Endothelial cell of umbilical vein (primary cell): ENCODE measurements around the gene GALNT11. TPM values are rescaled to one million over a fixed set of nuclear protein-coding genes. Genes with fewer than 3 reads are reported as not detected.

Source experiments
- BruUV-seq: library from RNA; stranded (reverse); fragments of 400-500 nt; replicated peaks from 2 replicates; lab custom pipeline; 2021; lab: Mats Ljungman, UMichigan
- CTCF ChIA-PET: fragments of 300-600, 350-600 bp; sonication (Branson Sonifier 250); formaldehyde crosslinking; loops from one replicate; lab custom pipeline; 2021; ENCODE audit warnings: antibody characterized with exemption, inconsistent platforms; lab: Charles Lee
- POLR2A ChIA-PET: fragments of 300-600, 350-600 bp; sonication (Branson Sonifier 250); formaldehyde crosslinking; loops from one replicate; lab custom pipeline; 2021; ENCODE audit warnings: antibody characterized with exemption, inconsistent platforms; lab: Charles Lee
- DNase-seq: peaks from one replicate; pipeline ENCODE4 v3.0.0-alpha.2; 2011; ENCODE audit warnings: low read depth, low spot score
- FAIRE-seq: peaks from 2 replicates; lab custom pipeline; 2011; peaks lifted over from hg19 to GRCh38; lab: Jason Lieb, UNC
- H2AFZ ChIP-seq: 2 replicates; pipeline ENCODE4 v1.6.0; 2012; ENCODE audit warnings: low read depth, low read length, control low read depth, inconsistent platforms
- H3K27ac ChIP-seq: 2 replicates; pipeline ENCODE4 v1.5.1; 2011; ENCODE audit warnings: low read depth, mild to moderate bottlenecking, control low read depth, low read length, moderate library complexity; ENCODE audit not compliant: insufficient read depth
- H3K27me3 ChIP-seq, 2 experiments: 2 replicates each; pipeline versions ENCODE4 v1.6.0 to v1.6.1; 2011; ENCODE audit warnings: low read length in 2 of 2, mixed read lengths in 1 of 2; ENCODE audit not compliant: control insufficient read depth in 2 of 2, insufficient read depth in 2 of 2
- H3K36me3 ChIP-seq, 2 experiments: 2 replicates in 1 of 2; 3 replicates in 1 of 2; pipeline ENCODE4 v1.5.1; 2011; ENCODE audit warnings: low read length in 2 of 2, mild to moderate bottlenecking in 1 of 2, moderate library complexity in 1 of 2; ENCODE audit not compliant: control insufficient read depth in 2 of 2, insufficient read depth in 2 of 2; ENCODE audit errors: extremely low read depth in 1 of 2
- H3K4me1 ChIP-seq: 3 replicates; pipeline ENCODE4 v1.5.1; 2011; ENCODE audit warnings: mild to moderate bottlenecking, low read length; ENCODE audit not compliant: control insufficient read depth, insufficient read depth; ENCODE audit errors: extremely low read depth
- H3K4me2 ChIP-seq: 2 replicates; pipeline ENCODE4 v1.6.1; 2011; ENCODE audit warnings: low read length, control low read depth, mixed read lengths; ENCODE audit not compliant: insufficient read depth
- H3K4me3 ChIP-seq, 3 experiments: fragments of 200-600 bp in 1 of 3; sonication (generic), shearing (Covaris generic) in 1 of 3; replicated peaks in 1 of 3; 2 replicates each; pipeline ENCODE4 v1.5.1; 2011 to 2016; ENCODE audit warnings: control low read depth in 3 of 3, low read length in 3 of 3, mild to moderate bottlenecking in 2 of 3, inconsistent platforms in 1 of 3, low read depth in 1 of 3, moderate library complexity in 1 of 3; ENCODE audit not compliant: insufficient read depth in 1 of 3
- H3K79me2 ChIP-seq: 2 replicates; pipeline ENCODE4 v1.6.0; 2012; ENCODE audit warnings: low read length, inconsistent platforms; ENCODE audit not compliant: control insufficient read depth, insufficient read depth
- H3K9ac ChIP-seq: replicated peaks from 2 replicates; pipeline ENCODE3; 2011; ENCODE audit warnings: low read length, control low read depth; ENCODE audit not compliant: insufficient read depth; ENCODE audit errors: extremely low read depth
- H3K9me1 ChIP-seq: replicated peaks from 3 replicates; pipeline ENCODE4 v1.6.0; 2011; ENCODE audit warnings: mild to moderate bottlenecking, low read length; ENCODE audit not compliant: control insufficient read depth, insufficient read depth; ENCODE audit errors: extremely low read depth
- H3K9me3 ChIP-seq: replicated peaks from 2 replicates; pipeline ENCODE4 v1.5.1; 2012; ENCODE audit warnings: low read length, inconsistent platforms; ENCODE audit not compliant: control insufficient read depth, insufficient read depth
- H4K20me1 ChIP-seq: replicated peaks from 2 replicates; pipeline ENCODE3; 2011; ENCODE audit warnings: mild to moderate bottlenecking, low read length; ENCODE audit not compliant: control insufficient read depth, insufficient read depth; ENCODE audit errors: extremely low read depth
- CTCF ChIP-seq, 2 donors: IDR thresholded peaks; 1 replicate in 1 of 2; 2 replicates in 1 of 2; pipeline ENCODE4 v1.5.1; 2011; ENCODE audit warnings: low read length in 2 of 2, mild to moderate bottlenecking in 2 of 2, moderate library complexity in 2 of 2, control low read depth in 1 of 2, inconsistent platforms in 1 of 2, low read depth in 1 of 2; ENCODE audit not compliant: insufficient read depth in 1 of 2; ENCODE audit errors: extremely low read depth in 1 of 2
- FOS ChIP-seq: IDR thresholded peaks from 2 replicates; pipeline ENCODE4 v1.6.1; 2011; ENCODE audit warnings: mild to moderate bottlenecking, low read length, moderate library complexity, borderline replicate concordance; ENCODE audit not compliant: insufficient read depth
- GATA2 ChIP-seq: IDR thresholded peaks from 2 replicates; pipeline ENCODE4 v1.7.0; 2011; ENCODE audit warnings: low read depth, mild to moderate bottlenecking, moderate library complexity, mixed read lengths, low read length; ENCODE audit not compliant: insufficient read length, insufficient read depth
- JUN ChIP-seq: IDR thresholded peaks from 2 replicates; pipeline ENCODE4 v1.6.1; 2011; ENCODE audit warnings: borderline replicate concordance, low read depth; ENCODE audit not compliant: insufficient read length, insufficient read depth
- MYC ChIP-seq: IDR thresholded peaks from one replicate; pipeline ENCODE4 v1.6.1; 2011; ENCODE audit warnings: mild to moderate bottlenecking, low read depth, low read length
- POLR2A ChIP-seq: IDR thresholded peaks from 2 replicates; pipeline ENCODE4 v1.6.1; 2012; ENCODE audit warnings: low read depth, mild to moderate bottlenecking, control low read depth, low read length
- POLR2AphosphoS5 ChIP-seq: IDR thresholded peaks from 2 replicates; pipeline ENCODE4 v1.6.1; 2012; ENCODE audit warnings: low read depth, mild to moderate bottlenecking, control low read depth, low read length, moderate library complexity; ENCODE audit not compliant: insufficient read depth
- dilution Hi-C: fragments of 300-500 bp; cut with MboI; formaldehyde crosslinking; loops from one replicate; pipeline ENCODE4 v1.15.0; 2019; ENCODE audit warnings: low sequenced_read_pairs; ENCODE audit not compliant: extremely low pct_ligation_motif_present
- intact Hi-C: fragments of 100-400 bp; cut with micrococcal nuclease; formaldehyde crosslinking; loops from one replicate; pipeline ENCODE4 v1.10.0; 2022
- polyA plus RNA-seq, 4 experiments: library from polyadenylated mRNA; depleted of rRNA in 3 of 4; stranded (reverse) in 3 of 4; unstranded in 1 of 4; fragments of >200 nt; gene quantifications; 2 replicates each; pipeline versions ENCODE4 v1.2.1 to v1.2.3, GENCODE V29; 2011 to 2012; ENCODE audit warnings: missing spikeins in 1 of 4
- total RNA-seq: library from RNA; stranded (reverse); gene quantifications from 2 replicates; pipeline ENCODE4 v1.2.3, GENCODE V29; 2021
- TF ChIP-seq, protein P1 (sequence below): IDR thresholded peaks from 2 replicates; pipeline ENCODE4 v1.6.1; 2011; ENCODE audit not compliant: insufficient read depth, insufficient read length

GALNT11 gene
- total and polyA plus RNA-seq, 2 donors (not counting 3 experiments of a cell fraction or from before 2014, with no cell fraction given), result 27.7 to 36.5 TPM

GRCh38 chr7:152145853-152146466 is 120.5 kb downstream of the GALNT11 start:
- Histone ChIP-seq H3K4me3 (no peak overlapping the region), H2AFZ (no peak overlapping the region), H4K20me1 (no peaks in the 10 kb centered on the region), H3K9me1 (no peaks in the 10 kb centered on the region), H3K4me1 (peaks cover 25% of the 10 kb centered on the region), H3K9ac (no peak overlapping the region), H3K4me2 (peak overlapping the region; percentile 53), H3K27me3 (no peaks in the 10 kb centered on the region), H3K36me3 (peaks cover 19 to 21% of the 10 kb centered on the region in 2 experiments), H3K27ac (peak overlapping the region; percentile 40), H3K9me3 (no peaks in the 10 kb centered on the region), H3K79me2 (no peaks in the 10 kb centered on the region)
- dilution Hi-C loops, result no loop called here
- TF ChIP-seq JUN (peak; percentile 76), CTCF (IDR thresholded peaks at IDR 0.05; ENCODE audit: extremely low read depth in 1 of 2, insufficient read depth in 1 of 2, low read depth in 1 of 2, low read length in 2 of 2) (peak; percentile 61 to 75), GATA2 (peak; percentile 95), MYC (no peak), POLR2A (no peak), POLR2AphosphoS5 (peak; percentile 71), FOS (peak; percentile 63)
- TF ChIP-seq, protein P1, sequence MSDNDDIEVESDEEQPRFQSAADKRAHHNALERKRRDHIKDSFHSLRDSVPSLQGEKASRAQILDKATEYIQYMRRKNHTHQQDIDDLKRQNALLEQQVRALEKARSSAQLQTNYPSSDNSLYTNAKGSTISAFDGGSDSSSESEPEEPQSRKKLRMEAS, result no peak
- BruUV-seq, result no TSS peak
- DNase-seq (peak; percentile 95), FAIRE-seq (peak; percentile 86)
- ChIA-PET CTCF (interaction anchor here (0.6 to 3.4 kb wide), 10 partner anchors 11 to 561 kb away, joined by 3 to 23 read pairs (median 3); no protein-coding TSS in a partner anchor), POLR2A (no interaction called here)
- intact Hi-C loops, result loop anchor here (1.0 to 10.0 kb wide), 10 partner anchors 26 to 779 kb away; partner anchors contain the start of genes GALNT11, KMT2C and PRKAG2
